ENCODE data around the gene GPR33. TPM values are rescaled to one million over a fixed set of nuclear protein-coding genes. Genes with fewer than 3 reads are reported as not detected.

The GPR33 gene
- total and polyA plus RNA-seq, 10 of the 15 experiments (the other 5 are each of a cell fraction or from before 2014, with no cell fraction given), result not detected

GRCh38 chr14:31508135-31508534, 20.3 kb upstream of the GPR33 start (continued):
- TF ChIP-seq MLLT1 (IDR thresholded peaks at IDR 0.05) (no peak), ASH2L (IDR thresholded peaks at IDR 0.05; ENCODE audit: borderline replicate concordance, low read depth) (no peak), POU2F2 (IDR thresholded peaks at IDR 0.05; ENCODE audit: borderline replicate concordance, low read depth, low read length) (no peak), HCFC1 (IDR thresholded peaks at IDR 0.05; ENCODE audit: low read length) (no peak)
- TF ChIP-seq, protein P1, sequence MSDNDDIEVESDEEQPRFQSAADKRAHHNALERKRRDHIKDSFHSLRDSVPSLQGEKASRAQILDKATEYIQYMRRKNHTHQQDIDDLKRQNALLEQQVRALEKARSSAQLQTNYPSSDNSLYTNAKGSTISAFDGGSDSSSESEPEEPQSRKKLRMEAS (IDR thresholded peaks at IDR 0.05; ENCODE audit: low read depth, low read length), result no peak

DNA sequence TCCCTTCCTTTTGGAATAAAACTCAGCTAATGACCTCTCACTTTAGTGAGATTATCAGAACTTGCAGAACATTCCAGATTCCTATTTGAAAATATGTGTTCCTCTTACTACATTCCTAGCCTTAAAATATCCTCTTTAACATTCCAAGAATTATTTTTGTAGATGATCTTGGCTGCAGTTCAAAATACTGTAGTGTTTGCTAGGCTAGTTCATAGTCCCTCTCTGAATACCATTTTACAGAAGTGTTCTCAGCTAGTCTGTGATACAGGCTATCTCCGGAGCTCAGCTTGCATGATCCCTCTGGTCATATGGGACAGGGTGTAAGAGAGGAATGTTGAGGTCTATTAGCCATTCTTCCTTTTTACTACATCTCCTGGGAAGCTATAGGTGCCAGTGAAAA, 17.6 kb upstream of the GPR33 start:
- Histone ChIP-seq H3K9me3 (replicated peaks; ENCODE audit: control insufficient read depth, insufficient read depth, low read length) (no peaks in the 10 kb centered on the region), H3K27me3 (replicated peaks in 1 of 2; ENCODE audit: control insufficient read depth in 2 of 2, insufficient read depth in 2 of 2, low read length in 1 of 2) (no peaks in the 10 kb centered on the region; a peak in 1 of 4 replicates), H4K20me1 (ENCODE audit: control insufficient read depth, insufficient read depth) (no peaks in the 10 kb centered on the region), H3K79me2 (ENCODE audit: control insufficient read depth, insufficient read depth, low read length) (no peaks in the 10 kb centered on the region), H3K4me3 (no peak overlapping the region), H3K27ac (ENCODE audit: control insufficient read depth, insufficient read depth) (no peak overlapping the region), H3K4me2 (ENCODE audit: control insufficient read depth, insufficient read depth) (no peak overlapping the region), H3K9ac (ENCODE audit: control insufficient read depth, insufficient read depth, low read length) (no peak overlapping the region), H2AFZ (ENCODE audit: control insufficient read depth, low read depth, low read length) (no peak overlapping the region), H3K36me3 (ENCODE audit: control insufficient read depth in 2 of 2, insufficient read depth in 2 of 2, low read length in 1 of 2) (no peaks in the 10 kb centered on the region), H3K4me1 (ENCODE audit: control insufficient read depth, insufficient read depth, low read length) (no peaks in the 10 kb centered on the region)
- ChIA-PET SMC1A (ENCODE audit: uncharacterized antibody, unreplicated experiment) (interaction anchor here (1.3 to 3.1 kb wide), 3 partner anchors 566 to 748 kb away, joined by 3 to 11 read pairs (median 3); no protein-coding TSS in a partner anchor), RAD21 (ENCODE audit: unreplicated experiment) (no interaction called here), CTCF (interaction anchor here (0.9 to 1.9 kb wide), 4 partner anchors 23 to 747 kb away, joined by 3 to 7 read pairs (median 5); no protein-coding TSS in a partner anchor), POLR2A (no interaction called here)
- WGBS (ENCODE audit: insufficient coverage, insufficient replicate concordance, low lambda C conversion rate, missing lambda C conversion rate), result 78% methylated on average over 1 of the region's 1 CpG
- no TSS peak for BruUV-seq (replicated peaks)
- no peak for DNase-seq (ENCODE audit: low read depth, low spot score)
- in situ Hi-C loops (cut with MboI) (loop anchor here (5.0 to 25.0 kb wide), 2 partner anchors 752 to 957 kb away; no protein-coding TSS in a partner anchor), intact Hi-C loops (cut with micrococcal nuclease; ENCODE audit: unreplicated experiment) (no loop called here)
- ATAC-seq, result no peak
- FAIRE-seq, result no peak
- TF ChIP-seq, protein P2, sequence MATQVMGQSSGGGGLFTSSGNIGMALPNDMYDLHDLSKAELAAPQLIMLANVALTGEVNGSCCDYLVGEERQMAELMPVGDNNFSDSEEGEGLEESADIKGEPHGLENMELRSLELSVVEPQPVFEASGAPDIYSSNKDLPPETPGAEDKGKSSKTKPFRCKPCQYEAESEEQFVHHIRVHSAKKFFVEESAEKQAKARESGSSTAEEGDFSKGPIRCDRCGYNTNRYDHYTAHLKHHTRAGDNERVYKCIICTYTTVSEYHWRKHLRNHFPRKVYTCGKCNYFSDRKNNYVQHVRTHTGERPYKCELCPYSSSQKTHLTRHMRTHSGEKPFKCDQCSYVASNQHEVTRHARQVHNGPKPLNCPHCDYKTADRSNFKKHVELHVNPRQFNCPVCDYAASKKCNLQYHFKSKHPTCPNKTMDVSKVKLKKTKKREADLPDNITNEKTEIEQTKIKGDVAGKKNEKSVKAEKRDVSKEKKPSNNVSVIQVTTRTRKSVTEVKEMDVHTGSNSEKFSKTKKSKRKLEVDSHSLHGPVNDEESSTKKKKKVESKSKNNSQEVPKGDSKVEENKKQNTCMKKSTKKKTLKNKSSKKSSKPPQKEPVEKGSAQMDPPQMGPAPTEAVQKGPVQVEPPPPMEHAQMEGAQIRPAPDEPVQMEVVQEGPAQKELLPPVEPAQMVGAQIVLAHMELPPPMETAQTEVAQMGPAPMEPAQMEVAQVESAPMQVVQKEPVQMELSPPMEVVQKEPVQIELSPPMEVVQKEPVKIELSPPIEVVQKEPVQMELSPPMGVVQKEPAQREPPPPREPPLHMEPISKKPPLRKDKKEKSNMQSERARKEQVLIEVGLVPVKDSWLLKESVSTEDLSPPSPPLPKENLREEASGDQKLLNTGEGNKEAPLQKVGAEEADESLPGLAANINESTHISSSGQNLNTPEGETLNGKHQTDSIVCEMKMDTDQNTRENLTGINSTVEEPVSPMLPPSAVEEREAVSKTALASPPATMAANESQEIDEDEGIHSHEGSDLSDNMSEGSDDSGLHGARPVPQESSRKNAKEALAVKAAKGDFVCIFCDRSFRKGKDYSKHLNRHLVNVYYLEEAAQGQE (IDR thresholded peaks at IDR 0.05; ENCODE audit: low read depth, low read length), result no peak
- TF ChIP-seq EP300 (IDR thresholded peaks at IDR 0.05; ENCODE audit: borderline replicate concordance in 1 of 2, control insufficient read depth in 1 of 2, low read depth in 2 of 2, low read length in 2 of 2) (no peak), ZBED1 (IDR thresholded peaks at IDR 0.05; ENCODE audit: borderline replicate concordance) (no peak), CBX3 (IDR thresholded peaks at IDR 0.05; ENCODE audit: borderline replicate concordance, low read depth) (no peak), ZNF687 (IDR thresholded peaks at IDR 0.05) (no peak)

Data from GM12878 (cell line).